Activated CD8-positive, alpha-beta memory T cell treated with anti-CD3 and anti-CD28 coated beads, Interleukin-2, amount 10 ng/mL, durations not matched to agents 7 days and 5 days (primary cell): ENCODE data around the gene P2RY14. TPM values are rescaled to one million over a fixed set of nuclear protein-coding genes. Genes with fewer than 3 reads are reported as not detected.

Experiments
- total RNA-seq, 2 experiments: library from RNA; stranded (reverse); gene quantifications; one replicate each; pipeline ENCODE4 v1.2.3, GENCODE V29; 2021

The P2RY14 gene
- total RNA-seq, 2 experiments from 2014 or later: 2.2 to 4.7 TPM

Other genes with a start within 250 kb of the P2RY14 start
- 1 to 10 TPM; 2.2 to 3.2 TPM for gene MED12L, start 192.9 kb downstream of the P2RY14 start, total RNA-seq
- 100 to 1,000 TPM; 153 to 218 TPM for gene GPR171, start 75.3 kb downstream of the P2RY14 start, total RNA-seq
- gene GPR87, start 38.3 kb upstream of the P2RY14 start, total RNA-seq: under 1 TPM; 0.40 to 0.53 TPM
- gene P2RY13, start 51.0 kb upstream of the P2RY14 start, total RNA-seq: not detected
- not detected for gene P2RY12, start 106.2 kb upstream of the P2RY14 start, total RNA-seq
- gene IGSF10, start 182.5 kb upstream of the P2RY14 start, total RNA-seq: not detected